Left kidney (tissue), 2 donors: ENCODE data around the gene CD79A. TPM values are rescaled to one million over a fixed set of nuclear protein-coding genes. Genes with fewer than 3 reads are reported as not detected.

Source experiments
- DNase-seq: peaks from one replicate; pipeline ENCODE4 v3.0.0-alpha.2; 2013
- polyA plus RNA-seq: library from polyadenylated mRNA; unstranded; fragments of 120-200 nt; gene quantifications from one replicate; pipeline ENCODE4 v1.2.1, GENCODE V29; 2013; ENCODE audit not compliant: insufficient read length

The CD79A gene
- polyA plus RNA-seq, 1 donor = 0.40 TPM

- peak; percentile 91 for DNase-seq
Measured at GRCh38 chr19:41883821-41884733, 7.0 kb downstream of the CD79A start.

GRCh38 chr19:41886761-41887710 is 10.0 kb downstream of the CD79A start:
- DNase-seq = no peak

- no peak for DNase-seq
Measured at GRCh38 chr19:41887711-41888382, 10.8 kb downstream of the CD79A start.

GRCh38 chr19:41888926-41889325 is 11.8 kb downstream of the CD79A start:
- no peak for DNase-seq

GRCh38 chr19:41889896-41890295 is 12.8 kb downstream of the CD79A start:
- DNase-seq = no peak

- DNase-seq = no peak
Measured at GRCh38 chr19:41890936-41891335, 13.9 kb downstream of the CD79A start.

GRCh38 chr19:41892173-41892902 is 15.3 kb downstream of the CD79A start:
- DNase-seq = no peak

GRCh38 chr19:41893899-41894298 is 16.8 kb downstream of the CD79A start:
- DNase-seq = no peak

- DNase-seq = no peak
Measured at GRCh38 chr19:41894350-41894749, 17.3 kb downstream of the CD79A start.

GRCh38 chr19:41895745-41896580 is 18.9 kb downstream of the CD79A start:
- no peak for DNase-seq

GRCh38 chr19:41896581-41896942 is 19.5 kb downstream of the CD79A start:
- DNase-seq = no peak

- DNase-seq = no peak
Measured at GRCh38 chr19:41897181-41897580, 20.1 kb downstream of the CD79A start.

- DNase-seq = no peak
Measured at GRCh38 chr19:41897820-41898219, 20.7 kb downstream of the CD79A start.

- DNase-seq = no peak
Measured at GRCh38 chr19:41898235-41898634, 21.2 kb downstream of the CD79A start.

GRCh38 chr19:41901707-41902360 is 24.8 kb downstream of the CD79A start:
- no peak for DNase-seq

- DNase-seq = no peak
Measured at GRCh38 chr19:41902594-41902993, 25.5 kb downstream of the CD79A start.

GRCh38 chr19:41903193-41903953 is 26.3 kb downstream of the CD79A start:
- DNase-seq = no peak

GRCh38 chr19:41904118-41904870 is 27.2 kb downstream of the CD79A start:
- no peak for DNase-seq
